ENCODE results near the gene GINM1. TPM values are rescaled to one million over a fixed set of nuclear protein-coding genes. Genes with fewer than 3 reads are reported as not detected.

The GINM1 gene
- total and polyA plus RNA-seq, 2 donors (not counting 3 experiments of a cell fraction or from before 2014, with no cell fraction given): 14.6 to 38.0 TPM

DNA sequence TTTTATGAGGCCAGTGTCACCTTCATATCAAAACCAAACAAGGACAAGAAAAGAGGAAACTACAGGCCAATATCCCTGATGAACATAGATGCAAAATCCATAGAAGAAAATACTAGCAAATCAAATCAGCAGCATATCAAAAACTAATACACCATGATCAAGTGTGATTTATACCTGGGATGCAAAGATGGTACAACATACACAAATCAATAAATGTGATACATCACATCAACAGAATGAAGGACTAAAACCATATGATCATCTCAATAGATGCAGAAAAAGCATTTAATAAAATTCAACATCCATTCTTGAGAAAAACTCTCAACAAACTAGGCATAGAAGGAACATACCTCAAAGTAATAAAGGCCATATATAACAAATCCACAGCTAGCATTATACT, 8.1 kb upstream of the GINM1 start:
- no TSS peak for BruUV-seq (replicated peaks)
- Histone ChIP-seq H3K27ac (ENCODE audit: insufficient read depth, low read depth, low read length) (no peak overlapping the region), H3K9me3 (replicated peaks; ENCODE audit: control insufficient read depth, insufficient read depth, low read length) (no peaks in the 10 kb centered on the region), H3K4me3 (replicated peaks in 1 of 3; ENCODE audit: insufficient read depth in 1 of 3, low read depth in 1 of 3, low read length in 3 of 3) (no peak overlapping the region), H3K4me1 (ENCODE audit: control insufficient read depth, extremely low read depth, insufficient read depth, low read length) (no peaks in the 10 kb centered on the region), H3K27me3 (ENCODE audit: control insufficient read depth in 2 of 2, insufficient read depth in 2 of 2, low read length in 2 of 2) (peaks cover 10 to 20% of the 10 kb centered on the region in 2 experiments), H3K4me2 (ENCODE audit: insufficient read depth, low read length) (no peak overlapping the region), H3K9ac (replicated peaks; ENCODE audit: extremely low read depth, insufficient read depth, low read length) (no peak overlapping the region), H3K36me3 (ENCODE audit: control insufficient read depth in 2 of 2, extremely low read depth in 1 of 2, insufficient read depth in 2 of 2, low read length in 2 of 2) (no peaks in the 10 kb centered on the region), H3K9me1 (replicated peaks; ENCODE audit: control insufficient read depth, extremely low read depth, insufficient read depth, low read length) (no peaks in the 10 kb centered on the region), H2AFZ (ENCODE audit: low read depth, low read length) (no peak overlapping the region), H3K79me2 (ENCODE audit: control insufficient read depth, insufficient read depth, low read length) (no peaks in the 10 kb centered on the region), H4K20me1 (replicated peaks; ENCODE audit: control insufficient read depth, extremely low read depth, insufficient read depth, low read length) (no peaks in the 10 kb centered on the region)
- DNase-seq (ENCODE audit: low read depth, low spot score) (no peak), FAIRE-seq (no peak)
- TF ChIP-seq, protein P1, sequence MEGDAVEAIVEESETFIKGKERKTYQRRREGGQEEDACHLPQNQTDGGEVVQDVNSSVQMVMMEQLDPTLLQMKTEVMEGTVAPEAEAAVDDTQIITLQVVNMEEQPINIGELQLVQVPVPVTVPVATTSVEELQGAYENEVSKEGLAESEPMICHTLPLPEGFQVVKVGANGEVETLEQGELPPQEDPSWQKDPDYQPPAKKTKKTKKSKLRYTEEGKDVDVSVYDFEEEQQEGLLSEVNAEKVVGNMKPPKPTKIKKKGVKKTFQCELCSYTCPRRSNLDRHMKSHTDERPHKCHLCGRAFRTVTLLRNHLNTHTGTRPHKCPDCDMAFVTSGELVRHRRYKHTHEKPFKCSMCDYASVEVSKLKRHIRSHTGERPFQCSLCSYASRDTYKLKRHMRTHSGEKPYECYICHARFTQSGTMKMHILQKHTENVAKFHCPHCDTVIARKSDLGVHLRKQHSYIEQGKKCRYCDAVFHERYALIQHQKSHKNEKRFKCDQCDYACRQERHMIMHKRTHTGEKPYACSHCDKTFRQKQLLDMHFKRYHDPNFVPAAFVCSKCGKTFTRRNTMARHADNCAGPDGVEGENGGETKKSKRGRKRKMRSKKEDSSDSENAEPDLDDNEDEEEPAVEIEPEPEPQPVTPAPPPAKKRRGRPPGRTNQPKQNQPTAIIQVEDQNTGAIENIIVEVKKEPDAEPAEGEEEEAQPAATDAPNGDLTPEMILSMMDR (IDR thresholded peaks at IDR 0.05; ENCODE audit: extremely low read depth in 1 of 2, insufficient read depth in 1 of 2, low read depth in 1 of 2, low read length in 2 of 2): no peak
- no peak for TF ChIP-seq JUN (IDR thresholded peaks at IDR 0.05; ENCODE audit: borderline replicate concordance, insufficient read depth, insufficient read length, low read depth)
- TF ChIP-seq, protein P2, sequence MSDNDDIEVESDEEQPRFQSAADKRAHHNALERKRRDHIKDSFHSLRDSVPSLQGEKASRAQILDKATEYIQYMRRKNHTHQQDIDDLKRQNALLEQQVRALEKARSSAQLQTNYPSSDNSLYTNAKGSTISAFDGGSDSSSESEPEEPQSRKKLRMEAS (IDR thresholded peaks at IDR 0.05; ENCODE audit: insufficient read depth, insufficient read length): no peak
- TF ChIP-seq EZH2 (IDR thresholded peaks at IDR 0.05; ENCODE audit: borderline replicate concordance, low read depth, low read length, severe bottlenecking): no peak
- TF ChIP-seq FOS (IDR thresholded peaks at IDR 0.05; ENCODE audit: borderline replicate concordance, insufficient read depth, low read length): no peak
- TF ChIP-seq GATA2 (IDR thresholded peaks at IDR 0.05; ENCODE audit: insufficient read depth, insufficient read length, low read depth, low read length): no peak
- no peak for TF ChIP-seq POLR2AphosphoS5 (IDR thresholded peaks at IDR 0.05; ENCODE audit: insufficient read depth, low read depth, low read length)
- TF ChIP-seq POLR2A (IDR thresholded peaks at IDR 0.05; ENCODE audit: low read depth, low read length): no peak
- TF ChIP-seq MYC (IDR thresholded peaks at IDR 0.05; ENCODE audit: low read depth, low read length): no peak
- POLR2A ChIA-PET: no interaction called here
- dilution Hi-C loops (cut with MboI; ENCODE audit: extremely low pct_ligation_motif_present, low sequenced_read_pairs) (no loop called here), intact Hi-C loops (cut with micrococcal nuclease) (no loop called here)
- CTCF ChIA-PET: no interaction called here
